IMR-90 (cell line): ENCODE measurements around the gene GTPBP10. TPM values are rescaled to one million over a fixed set of nuclear protein-coding genes. Genes with fewer than 3 reads are reported as not detected.

Source experiments
- ATAC-seq: fragments of 200-7000 bp; cut with Tn5 transposase; 2 replicates; pipeline ENCODE4 v1.9.1; 2020; ENCODE audit warnings: low read depth, mild to moderate bottlenecking, moderate library complexity
- BruUV-seq: library from RNA; stranded (reverse); fragments of 400-500 nt; replicated peaks from 2 replicates; lab custom pipeline; 2021; lab: Mats Ljungman, UMichigan
- CTCF ChIA-PET: fragments of 300-600 bp; formaldehyde crosslinking; extraction: SDS; loops from one replicate; lab custom pipeline; 2021; ENCODE audit warnings: antibody characterized with exemption; lab: Yijun Ruan, JAX
- POLR2A ChIA-PET: fragments of 300-600 bp; sonication (Branson Sonifier 250); formaldehyde crosslinking; loops from one replicate; lab custom pipeline; 2022; ENCODE audit warnings: antibody characterized with exemption; ENCODE audit not compliant: unreplicated experiment; lab: Charles Lee
- DNase-seq: peaks from one replicate; pipeline ENCODE4 v3.0.0; 2013
- H2AFZ ChIP-seq: replicated peaks from 2 replicates; pipeline ENCODE3; 2013; ENCODE audit warnings: low read length, mild to moderate bottlenecking; ENCODE audit not compliant: poor library complexity
- H2AK5ac ChIP-seq: 2 replicates; pipeline ENCODE4 v1.6.1; 2013; ENCODE audit warnings: low read depth, low read length, inconsistent platforms
- H2AK9ac ChIP-seq: replicated peaks from 2 replicates; pipeline ENCODE3; 2013; ENCODE audit warnings: mild to moderate bottlenecking, low read depth, low read length, moderate library complexity; ENCODE audit not compliant: poor library complexity
- H2BK120ac ChIP-seq: 2 replicates; pipeline ENCODE4 v1.6.1; 2013; ENCODE audit warnings: low read depth, low read length, inconsistent platforms
- H2BK15ac ChIP-seq: 3 replicates; pipeline ENCODE4 v1.6.1; 2013; ENCODE audit warnings: low read depth, low read length, inconsistent platforms
- H2BK20ac ChIP-seq: 2 replicates; pipeline ENCODE4 v1.6.1; 2013; ENCODE audit warnings: low read depth, mild to moderate bottlenecking, inconsistent platforms, low read length, moderate library complexity
- H2BK5ac ChIP-seq: 2 replicates; pipeline ENCODE4 v1.6.1; 2013; ENCODE audit warnings: mild to moderate bottlenecking, low read depth, low read length, inconsistent platforms; ENCODE audit not compliant: poor library complexity, severe bottlenecking
- H3K14ac ChIP-seq: replicated peaks from 2 replicates; pipeline ENCODE4 v1.6.1; 2013; ENCODE audit warnings: low read depth, low read length, inconsistent platforms
- H3K18ac ChIP-seq: 2 replicates; pipeline ENCODE4 v1.6.1; 2013; ENCODE audit warnings: low read depth, low read length, control low read depth
- H3K23ac ChIP-seq: 2 replicates; pipeline ENCODE4 v1.6.1; 2013; ENCODE audit warnings: low read depth, low read length, inconsistent platforms
- H3K27ac ChIP-seq: 2 replicates; pipeline ENCODE4 v1.5.1; 2013; ENCODE audit warnings: mild to moderate bottlenecking, control low read depth, low read length; ENCODE audit not compliant: insufficient read depth
- H3K27me3 ChIP-seq: 2 replicates; pipeline ENCODE4 v1.6.1; 2013; ENCODE audit warnings: low read length; ENCODE audit not compliant: control insufficient read depth, insufficient read depth
- H3K36me3 ChIP-seq: 2 replicates; pipeline ENCODE4 v1.6.1; 2013; ENCODE audit warnings: low read length, mixed read lengths; ENCODE audit not compliant: control insufficient read depth, insufficient read depth
- H3K4ac ChIP-seq: 2 replicates; pipeline ENCODE4 v1.6.1; 2013; ENCODE audit warnings: low read depth, low read length, inconsistent platforms
- H3K4me1 ChIP-seq: 2 replicates; pipeline ENCODE4 v1.6.1; 2013; ENCODE audit warnings: low read length, mixed read lengths; ENCODE audit not compliant: control insufficient read depth, insufficient read depth
- H3K4me2 ChIP-seq: 2 replicates; pipeline ENCODE4 v1.6.1; 2013; ENCODE audit warnings: low read depth, mild to moderate bottlenecking, control low read depth, low read length, moderate library complexity
- H3K4me3 ChIP-seq: 2 replicates; pipeline ENCODE4 v1.5.1; 2013; ENCODE audit warnings: low read depth, mild to moderate bottlenecking, control low read depth, low read length, moderate library complexity; ENCODE audit not compliant: insufficient read depth
- H3K56ac ChIP-seq: 2 replicates; pipeline ENCODE4 v1.6.1; 2013; ENCODE audit warnings: low read length, inconsistent platforms; ENCODE audit not compliant: insufficient read depth; ENCODE audit errors: extremely low read depth
- H3K79me1 ChIP-seq, 2 experiments: 2 replicates each; pipeline ENCODE4 v1.6.1; 2013; ENCODE audit warnings: low read length in 2 of 2, inconsistent platforms in 1 of 2, low read depth in 1 of 2
- H3K9ac ChIP-seq: 2 replicates; pipeline ENCODE4 v1.6.1; 2013; ENCODE audit warnings: low read depth, low read length, control low read depth
- H3K9me1 ChIP-seq: 2 replicates; pipeline ENCODE4 v1.6.1; 2013; ENCODE audit warnings: low read length, inconsistent platforms; ENCODE audit not compliant: insufficient read depth
- H3K9me3 ChIP-seq: 2 replicates; pipeline ENCODE4 v1.6.1; 2013; ENCODE audit warnings: low read length; ENCODE audit not compliant: control insufficient read depth, insufficient read depth
- H4K20me1 ChIP-seq: 2 replicates; pipeline ENCODE4 v1.6.1; 2013; ENCODE audit warnings: low read length, inconsistent platforms; ENCODE audit not compliant: insufficient read depth
- H4K5ac ChIP-seq: 2 replicates; pipeline ENCODE4 v1.6.1; 2013; ENCODE audit warnings: mild to moderate bottlenecking, low read depth, low read length, control low read depth
- H4K8ac ChIP-seq, 2 experiments: 2 replicates each; pipeline ENCODE4 v1.6.1; 2013; ENCODE audit warnings: low read depth in 2 of 2, low read length in 2 of 2, control low read depth in 1 of 2, inconsistent platforms in 1 of 2
- H4K91ac ChIP-seq: 2 replicates; pipeline ENCODE4 v1.6.1; 2013; ENCODE audit warnings: low read depth, low read length, inconsistent platforms; ENCODE audit not compliant: insufficient read depth
- BHLHE40 ChIP-seq: fragments of 150-350 bp; IDR thresholded peaks from 2 replicates; pipeline ENCODE4 v1.6.1; 2016; ENCODE audit warnings: mild to moderate bottlenecking, low read depth, low read length
- CHD1 ChIP-seq: IDR thresholded peaks from 2 replicates; pipeline ENCODE4 v1.6.1; 2012; ENCODE audit warnings: low read depth, low read length, improper control_type of control experiment
- CTCF ChIP-seq: conservative IDR thresholded peaks from 2 replicates; pipeline ENCODE4 v1.5.1; 2012; ENCODE audit warnings: mild to moderate bottlenecking, low read depth, low read length, improper control_type of control experiment
- FOS ChIP-seq: fragments of 150-350 bp; IDR thresholded peaks from 2 replicates; pipeline ENCODE4 v1.6.1; 2016; ENCODE audit warnings: low read depth, low read length
- MAFK ChIP-seq: IDR thresholded peaks from 2 replicates; pipeline ENCODE4 v1.6.1; 2012; ENCODE audit warnings: low read depth, low read length, improper control_type of control experiment
- MAZ ChIP-seq: IDR thresholded peaks from 2 replicates; pipeline ENCODE4 v1.6.1; 2012; ENCODE audit warnings: low read depth, mild to moderate bottlenecking, low read length, improper control_type of control experiment, moderate library complexity, borderline replicate concordance
- MXI1 ChIP-seq: IDR thresholded peaks from 2 replicates; pipeline ENCODE4 v1.6.1; 2012; ENCODE audit warnings: low read depth, mild to moderate bottlenecking, low read length, moderate library complexity, borderline replicate concordance
- POLR2A ChIP-seq: IDR thresholded peaks from 2 replicates; pipeline ENCODE4 v1.6.1; 2012; ENCODE audit warnings: mild to moderate bottlenecking, low read depth, low read length
- RAD21 ChIP-seq: IDR thresholded peaks from 2 replicates; pipeline ENCODE4 v1.6.1; 2012; ENCODE audit warnings: low read length, improper control_type of control experiment
- RFX5 ChIP-seq: IDR thresholded peaks from 2 replicates; pipeline ENCODE4 v1.8.0; 2012; ENCODE audit warnings: low read depth, mild to moderate bottlenecking, low read length, moderate library complexity
- SMC3 ChIP-seq: fragments of 150-350 bp; IDR thresholded peaks from 2 replicates; pipeline ENCODE4 v1.6.1; 2016; ENCODE audit warnings: low read depth, mild to moderate bottlenecking, antibody characterized with exemption, low read length, moderate library complexity
- USF2 ChIP-seq: fragments of 150-350 bp; IDR thresholded peaks from 2 replicates; pipeline ENCODE4 v1.6.1; 2017; ENCODE audit warnings: mild to moderate bottlenecking, antibody characterized with exemption, low read length, low read depth
- WGBS, 2 experiments: methylation state at CpG; one replicate each; pipeline versions ENCODE4 v1.1.5 to v1.1.7; 2013; ENCODE audit warnings: missing lambda C conversion rate in 2 of 2; ENCODE audit not compliant: insufficient read length in 1 of 2; ENCODE audit errors: extremely low coverage in 2 of 2; 5-methylcytosine and 5-hydroxymethylcytosine counted together
- dilution Hi-C: fragments of 300-500 bp; cut with HindIII; formaldehyde crosslinking; loops from one replicate; pipeline ENCODE4 v1.14.3; 2018; ENCODE audit warnings: low sequenced_read_pairs; ENCODE audit not compliant: unreplicated experiment
- in situ Hi-C: fragments of 300-500 bp; cut with MboI; formaldehyde crosslinking; loops from 3 replicates; pipeline ENCODE4 v1.14.3; 2019; ENCODE audit warnings: low sequenced_read_pairs, inconsistent platforms, mixed read lengths
- intact Hi-C: fragments of 100-400 bp; cut with micrococcal nuclease; formaldehyde crosslinking; loops from 2 replicates; pipeline ENCODE4 v1.10.0; 2022
- polyA plus RNA-seq, 3 experiments: library from polyadenylated mRNA; depleted of rRNA; stranded (reverse); fragments of >200 nt; gene quantifications; 2 replicates each; pipeline ENCODE4 v1.2.3, GENCODE V29; 2012; ENCODE audit warnings: low replicate concordance in 1 of 3
- total RNA-seq: library from RNA; depleted of rRNA; stranded (reverse); fragments of >200 nt; gene quantifications from 2 replicates; pipeline ENCODE4 v1.2.3, GENCODE V29; 2012

The GTPBP10 gene
- total and polyA plus RNA-seq, 2 of the 4 experiments (the other 2 are of a cell fraction), result 11.5 to 12.8 TPM

GRCh38 chr7:90345595-90346335, 751 bp upstream of the GTPBP10 start (continued):
- no peak for TF ChIP-seq CTCF

- no peaks in the 10 kb centered on the region; the same call in 1 of the 2 replicates for H3K4me1 ChIP-seq
- no peak overlapping the region; the same call in 1 of the 2 replicates for H3K4me3 ChIP-seq
- no peak overlapping the region for H3K14ac ChIP-seq
- BruUV-seq, result no TSS peak
- 66 to 100% methylated on average over 2 to 3 of the region's 4 CpGs for WGBS, 2 experiments
- peaks cover 12 to 29% of the 10 kb centered on the region in 2 experiments for H3K79me1 ChIP-seq
- H4K5ac ChIP-seq, result no peak overlapping the region
- H4K91ac ChIP-seq, result no peak overlapping the region
- H3K36me3 ChIP-seq, result no peaks in the 10 kb centered on the region
- H3K4me2 ChIP-seq, result 0 out of 2 replicates have a peak overlapping the region, but pooled peaks have one; percentile 12
- H2BK20ac ChIP-seq, result no peak overlapping the region
- CTCF ChIA-PET, result no interaction called here
- H3K4ac ChIP-seq, result no peak overlapping the region
- H3K27ac ChIP-seq, result no peak overlapping the region
- H3K27me3 ChIP-seq, result no peaks in the 10 kb centered on the region
- no peak overlapping the region for H2BK120ac ChIP-seq
- H2AFZ ChIP-seq, result no peak overlapping the region
- dilution Hi-C loops (no loop called here), intact Hi-C loops (no loop called here), in situ Hi-C loops (no loop called here)
- H4K20me1 ChIP-seq, result no peaks in the 10 kb centered on the region
- DNase-seq (no peak), ATAC-seq (no peak)
- H2AK9ac ChIP-seq, result no peak overlapping the region
- no peak overlapping the region for H3K9ac ChIP-seq
- POLR2A ChIA-PET, result no interaction called here
- H3K9me1 ChIP-seq, result peaks cover 3% of the 10 kb centered on the region; the same call in 1 of the 2 replicates
- H2AK5ac ChIP-seq, result no peak overlapping the region
- H3K9me3 ChIP-seq, result no peaks in the 10 kb centered on the region
- H4K8ac ChIP-seq, result no peak overlapping the region
- H2BK5ac ChIP-seq, result no peak overlapping the region
- no peak overlapping the region for H2BK15ac ChIP-seq
- no peak overlapping the region for H3K23ac ChIP-seq
- no peak overlapping the region for H3K56ac ChIP-seq
- no peak overlapping the region for H3K18ac ChIP-seq
- no peak for TF ChIP-seq CHD1
- TF ChIP-seq MAZ, result no peak
- TF ChIP-seq FOS, result no peak
- no peak for TF ChIP-seq MXI1
- TF ChIP-seq POLR2A, result no peak
- TF ChIP-seq USF2, result no peak
- TF ChIP-seq SMC3, result no peak
- no peak for TF ChIP-seq CTCF
- no peak for TF ChIP-seq BHLHE40
- no peak for TF ChIP-seq MAFK
- no peak for TF ChIP-seq RAD21
- no peak for TF ChIP-seq RFX5
Observed at GRCh38 chr7:90347759-90348158, 1.2 kb downstream of the GTPBP10 start.
